ENCODE measurements around the gene CD209. TPM values are rescaled to one million over a fixed set of nuclear protein-coding genes. Genes with fewer than 3 reads are reported as not detected.

The CD209 gene
- total RNA-seq, 1 donor from 2014 or later: 8.8 TPM

DNA sequence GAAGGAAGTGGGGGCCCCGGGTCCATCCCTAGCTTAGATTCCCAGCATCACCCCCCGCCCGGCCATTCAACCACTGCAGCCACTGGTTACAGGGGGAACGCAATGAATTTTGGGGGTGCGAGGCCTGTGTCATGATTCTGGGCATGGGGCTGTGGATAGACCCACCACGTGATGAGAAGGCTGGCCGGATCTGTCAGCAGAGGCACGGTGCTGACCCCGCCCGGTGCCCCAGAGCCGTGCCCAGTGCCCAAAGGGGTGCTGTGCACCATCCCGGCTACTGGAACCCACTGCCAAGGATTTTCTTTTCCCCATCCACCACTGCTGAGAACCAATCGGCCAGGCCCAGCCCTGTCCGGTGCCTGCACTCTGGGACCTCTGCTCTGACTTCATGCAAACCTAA, 43.1 kb upstream of the CD209 start:
- H3K27ac ChIP-seq: no peak overlapping the region
- DNase-seq (ENCODE audit: extremely low spot score in 2 of 2): no peak
- H3K27me3 ChIP-seq: no peaks in the 10 kb centered on the region
- TF ChIP-seq POLR2AphosphoS5 (IDR thresholded peaks at IDR 0.05; ENCODE audit: insufficient read depth in 1 of 2, low read depth in 1 of 2) (no peak), POLR2A (IDR thresholded peaks at IDR 0.05) (no peak)
- TF ChIP-seq, protein P1, sequence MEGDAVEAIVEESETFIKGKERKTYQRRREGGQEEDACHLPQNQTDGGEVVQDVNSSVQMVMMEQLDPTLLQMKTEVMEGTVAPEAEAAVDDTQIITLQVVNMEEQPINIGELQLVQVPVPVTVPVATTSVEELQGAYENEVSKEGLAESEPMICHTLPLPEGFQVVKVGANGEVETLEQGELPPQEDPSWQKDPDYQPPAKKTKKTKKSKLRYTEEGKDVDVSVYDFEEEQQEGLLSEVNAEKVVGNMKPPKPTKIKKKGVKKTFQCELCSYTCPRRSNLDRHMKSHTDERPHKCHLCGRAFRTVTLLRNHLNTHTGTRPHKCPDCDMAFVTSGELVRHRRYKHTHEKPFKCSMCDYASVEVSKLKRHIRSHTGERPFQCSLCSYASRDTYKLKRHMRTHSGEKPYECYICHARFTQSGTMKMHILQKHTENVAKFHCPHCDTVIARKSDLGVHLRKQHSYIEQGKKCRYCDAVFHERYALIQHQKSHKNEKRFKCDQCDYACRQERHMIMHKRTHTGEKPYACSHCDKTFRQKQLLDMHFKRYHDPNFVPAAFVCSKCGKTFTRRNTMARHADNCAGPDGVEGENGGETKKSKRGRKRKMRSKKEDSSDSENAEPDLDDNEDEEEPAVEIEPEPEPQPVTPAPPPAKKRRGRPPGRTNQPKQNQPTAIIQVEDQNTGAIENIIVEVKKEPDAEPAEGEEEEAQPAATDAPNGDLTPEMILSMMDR (IDR thresholded peaks at IDR 0.05): no peak
- no peaks in the 10 kb centered on the region for H3K9me3 ChIP-seq
- intact Hi-C loops (cut with DNase I): no loop called here
- peaks cover 9% of the 10 kb centered on the region for H3K4me1 ChIP-seq
- no peaks in the 10 kb centered on the region for H3K36me3 ChIP-seq
- H3K4me3 ChIP-seq: no peak overlapping the region

DNA sequence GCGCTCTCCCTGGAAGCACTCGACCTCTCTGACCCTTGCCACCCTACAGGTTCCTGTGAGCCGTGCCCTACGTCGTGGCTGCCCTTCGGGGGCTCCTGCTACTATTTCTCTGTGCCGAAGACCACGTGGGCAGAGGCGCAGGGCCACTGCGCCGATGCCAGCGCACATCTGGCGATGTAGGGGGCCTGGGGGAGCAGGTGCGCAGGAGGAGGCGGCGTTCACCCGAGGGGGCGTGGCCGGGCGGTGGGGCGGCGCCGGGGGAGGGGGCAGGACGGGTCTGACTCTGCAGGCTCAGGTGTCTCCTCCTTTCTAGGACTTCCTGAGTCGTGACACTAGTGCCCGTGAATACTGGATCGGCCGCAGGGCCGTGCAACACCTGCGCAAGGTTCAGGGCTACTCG, 42.1 kb upstream of the CD209 start:
- DNase-seq (ENCODE audit: extremely low spot score in 2 of 2): no peak
- no peaks in the 10 kb centered on the region for H3K27me3 ChIP-seq

GRCh38 chr19:7788933-7789323, 41.6 kb upstream of the CD209 start:
- TF ChIP-seq POLR2AphosphoS5 (IDR thresholded peaks at IDR 0.05; ENCODE audit: insufficient read depth in 1 of 2, low read depth in 1 of 2): no peak
- TF ChIP-seq, protein P1 (IDR thresholded peaks at IDR 0.05): no peak
- TF ChIP-seq POLR2A (IDR thresholded peaks at IDR 0.05): no peak
- Histone ChIP-seq H3K4me1 (peaks cover 9% of the 10 kb centered on the region), H3K27ac (no peak overlapping the region), H3K27me3 (no peaks in the 10 kb centered on the region), H3K4me3 (no peak overlapping the region), H3K36me3 (no peaks in the 10 kb centered on the region), H3K9me3 (no peaks in the 10 kb centered on the region)
- intact Hi-C loops (cut with DNase I): no loop called here
- no peak for DNase-seq (ENCODE audit: extremely low spot score in 2 of 2)

More for the DNA sequence above, 42.1 kb upstream of the CD209 start:
- intact Hi-C loops (cut with DNase I): no loop called here
- H3K4me3 ChIP-seq: no peak overlapping the region
- H3K27ac ChIP-seq: no peak overlapping the region
- H3K4me1 ChIP-seq: peaks cover 9% of the 10 kb centered on the region
- H3K9me3 ChIP-seq: no peaks in the 10 kb centered on the region
- no peaks in the 10 kb centered on the region for H3K36me3 ChIP-seq
- no peak for TF ChIP-seq POLR2A (IDR thresholded peaks at IDR 0.05)
- TF ChIP-seq, protein P1 (IDR thresholded peaks at IDR 0.05): no peak
- TF ChIP-seq POLR2AphosphoS5 (IDR thresholded peaks at IDR 0.05; ENCODE audit: insufficient read depth in 1 of 2, low read depth in 1 of 2): no peak

- Histone ChIP-seq H3K4me1 (peaks cover 9% of the 10 kb centered on the region), H3K9me3 (no peaks in the 10 kb centered on the region), H3K27ac (no peak overlapping the region), H3K4me3 (no peak overlapping the region), H3K27me3 (no peaks in the 10 kb centered on the region), H3K36me3 (no peaks in the 10 kb centered on the region)
- no peak for TF ChIP-seq POLR2AphosphoS5 (IDR thresholded peaks at IDR 0.05; ENCODE audit: insufficient read depth in 1 of 2, low read depth in 1 of 2)
- TF ChIP-seq, protein P1 (IDR thresholded peaks at IDR 0.05): no peak
- TF ChIP-seq POLR2A (IDR thresholded peaks at IDR 0.05): no peak
- intact Hi-C loops (cut with DNase I): no loop called here
- DNase-seq (ENCODE audit: extremely low spot score in 2 of 2): no peak
Observed at GRCh38 chr19:7788178-7788932, 41.0 kb upstream of the CD209 start.

- Histone ChIP-seq H3K27ac (no peak overlapping the region), H3K36me3 (no peaks in the 10 kb centered on the region), H3K27me3 (no peaks in the 10 kb centered on the region), H3K9me3 (no peaks in the 10 kb centered on the region), H3K4me3 (no peak overlapping the region), H3K4me1 (peaks cover 9% of the 10 kb centered on the region)
- intact Hi-C loops (cut with DNase I): no loop called here
- no peak for DNase-seq (ENCODE audit: extremely low spot score in 2 of 2)
- TF ChIP-seq, protein P1 (IDR thresholded peaks at IDR 0.05): no peak
- TF ChIP-seq POLR2AphosphoS5 (IDR thresholded peaks at IDR 0.05; ENCODE audit: insufficient read depth in 1 of 2, low read depth in 1 of 2): no peak
- no peak for TF ChIP-seq POLR2A (IDR thresholded peaks at IDR 0.05)
Observed at GRCh38 chr19:7787602-7788177, 40.4 kb upstream of the CD209 start.
